Neural progenitor cell (in vitro differentiated cells): ENCODE measurements around the gene LZIC. TPM values are rescaled to one million over a fixed set of nuclear protein-coding genes. Genes with fewer than 3 reads are reported as not detected.

Experiments used
- DNase-seq: peaks from one replicate; pipeline ENCODE4 v3.0.0-alpha.2; 2016; ENCODE audit warnings: low spot score
- H2AFZ ChIP-seq: fragments of 200-600 bp; sonication (generic); replicated peaks from 2 replicates; pipeline ENCODE4 v1.6.1; 2016; ENCODE audit warnings: antibody characterized with exemption
- H3F3A ChIP-seq: fragments of 200-600 bp; sonication (generic); 2 replicates; pipeline ENCODE4 v1.6.1; 2016; ENCODE audit warnings: antibody characterized with exemption, low read depth
- H3K27ac ChIP-seq: fragments of 200-600 bp; sonication (generic); 2 replicates; pipeline ENCODE4 v1.5.1; 2016; ENCODE audit warnings: mild to moderate bottlenecking
- H3K27me3 ChIP-seq: fragments of 200-600 bp; sonication (generic); 2 replicates; pipeline ENCODE4 v1.6.1; 2016; ENCODE audit warnings: mild to moderate bottlenecking, moderate library complexity
- H3K36me3 ChIP-seq: fragments of 200-600 bp; sonication (generic); 2 replicates; pipeline ENCODE4 v1.5.1; 2016
- H3K4me1 ChIP-seq: fragments of 200-600 bp; sonication (generic); 2 replicates; pipeline ENCODE4 v1.6.1; 2016; ENCODE audit warnings: mixed run types
- H3K4me2 ChIP-seq: fragments of 200-600 bp; sonication (generic); 2 replicates; pipeline ENCODE4 v1.6.1; 2016
- H3K4me3 ChIP-seq: fragments of 200-600 bp; sonication (generic); 2 replicates; pipeline ENCODE4 v1.5.1; 2016
- H3K79me2 ChIP-seq: fragments of 200-600 bp; sonication (generic); 2 replicates; pipeline ENCODE4 v1.6.1; 2016; ENCODE audit warnings: low read depth
- H3K9ac ChIP-seq: fragments of 200-600 bp; sonication (generic); 2 replicates; pipeline ENCODE4 v1.6.1; 2016
- H3K9me3 ChIP-seq: fragments of 200-600 bp; sonication (generic); 2 replicates; pipeline ENCODE4 v1.5.1; 2016; ENCODE audit warnings: low read depth
- H4K20me1 ChIP-seq: fragments of 200-600 bp; sonication (generic); 2 replicates; pipeline ENCODE4 v1.6.1; 2016; ENCODE audit warnings: low read depth
- H3K27ac Mint-ChIP-seq: 3 replicates; pipeline ENCODE4 v1.8.0; 2021; ENCODE audit warnings: mixed read lengths
- H3K27me3 Mint-ChIP-seq: 2 replicates; pipeline ENCODE4 v1.8.0; 2022; ENCODE audit warnings: low read depth, mild to moderate bottlenecking, inconsistent platforms, moderate library complexity, mixed read lengths; ENCODE audit not compliant: insufficient read depth
- H3K36me3 Mint-ChIP-seq: 3 replicates; pipeline ENCODE4 v1.8.0; 2021; ENCODE audit warnings: mixed read lengths
- H3K4me1 Mint-ChIP-seq: 3 replicates; pipeline ENCODE4 v1.8.0; 2021; ENCODE audit warnings: mixed read lengths
- H3K4me3 Mint-ChIP-seq: 3 replicates; pipeline ENCODE4 v1.8.0; 2021; ENCODE audit warnings: mild to moderate bottlenecking, moderate library complexity, mixed read lengths
- H3K9me3 Mint-ChIP-seq: 3 replicates; pipeline ENCODE4 v1.8.0; 2020; ENCODE audit warnings: mixed read lengths
- CTCF ChIP-seq: fragments of 200-600 bp; sonication (generic); IDR thresholded peaks from 2 replicates; pipeline ENCODE4 v1.5.1; 2017; ENCODE audit warnings: antibody characterized with exemption, mild to moderate bottlenecking
- microRNA-seq: library from miRNA; unstranded; fragments of <30 nt; microRNA quantifications from one replicate; pipeline ENCODE4, GENCODE V29; 2016
- small RNA-seq: library from RNA; depleted of rRNA; stranded (forward); fragments of <200 nt; gene quantifications from one replicate; pipeline ENCODE3, GENCODE V24; 2015
- total RNA-seq: library from RNA; depleted of rRNA; stranded (reverse); fragments of >200 nt; gene quantifications from 2 replicates; pipeline ENCODE4 v1.2.3, GENCODE V29; 2015; ENCODE audit warnings: low replicate concordance

LZIC gene
- total RNA-seq, 1 donor from 2014 or later, result 60.6 TPM

- H3K4me1 Mint-ChIP-seq, result peaks cover 29% of the 10 kb centered on the region
- Histone ChIP-seq H3K4me2 (no peak overlapping the region), H2AFZ (no peak overlapping the region), H3K27ac (no peak overlapping the region), H3K36me3 (no peaks in the 10 kb centered on the region), H4K20me1 (peaks cover 18% of the 10 kb centered on the region), H3K79me2 (peaks cover 16% of the 10 kb centered on the region), H3K9ac (no peak overlapping the region), H3K9me3 (no peaks in the 10 kb centered on the region), H3F3A (peaks cover 15% of the 10 kb centered on the region), H3K27me3 (no peaks in the 10 kb centered on the region), H3K4me3 (no peak overlapping the region), H3K4me1 (peaks cover 30% of the 10 kb centered on the region)
- no peaks in the 10 kb centered on the region for H3K9me3 Mint-ChIP-seq
- peak overlapping the region; percentile 76 for H3K27ac Mint-ChIP-seq
- peaks cover 11% of the 10 kb centered on the region for H3K27me3 Mint-ChIP-seq
- DNase-seq, result no peak
- no peak for TF ChIP-seq CTCF
- H3K36me3 Mint-ChIP-seq, result peaks cover 8% of the 10 kb centered on the region
- H3K4me3 Mint-ChIP-seq, result no peak overlapping the region
These were observed 61.3 kb downstream of the LZIC start for GRCh38 chr1:9881838-9882249.

Small RNAs within 50 kb of the gene (microRNA-seq; reads per million reads assigned to microRNA genes)
- not detected for gene MIR5697

Small RNAs within 50 kb of the gene (small RNA-seq; reads per million reads assigned to genes)
- gene MIR5697, result not detected

Other genes with a start within 250 kb of the LZIC start
- gene CLSTN1, start 119.4 kb downstream of the LZIC start, total RNA-seq, result 75.4 and 112 TPM in 2 replicates
- gene CTNNBIP1, start 33.1 kb downstream of the LZIC start, total RNA-seq, result 68.8 and 96.0 TPM in 2 replicates
- 9.4 and 14.6 TPM in 2 replicates for gene NMNAT1, start 84 bp upstream of the LZIC start, total RNA-seq
- gene RBP7, start 53.8 kb upstream of the LZIC start, total RNA-seq, result 0.96 TPM in 1 of 2 replicates, not detected in the other
- 66.2 and 66.7 TPM in 2 replicates for gene UBE4B, start 89.6 kb upstream of the LZIC start, total RNA-seq